Vagina (tissue), 2 donors: Measurements from ENCODE around the gene ZMIZ1.

Experiments
- CTCF ChIP-seq, 3 experiments: fragments of 450-650 bp in 2 of 3; fragments of 200-600 bp in 1 of 3; sonication (generic) in 1 of 3; IDR thresholded peaks; one replicate each; pipeline ENCODE4 v1.5.1; 2017 to 2019; ENCODE audit warnings: antibody characterized with exemption in 3 of 3, mild to moderate bottlenecking in 2 of 3, moderate library complexity in 2 of 3
- POLR2A ChIP-seq, 2 donors: fragments of 450-650 bp; IDR thresholded peaks; one replicate each; pipeline ENCODE4 v1.6.1; 2017; ENCODE audit warnings: antibody characterized with exemption in 2 of 2, mild to moderate bottlenecking in 2 of 2, moderate library complexity in 2 of 2
- POLR2AphosphoS5 ChIP-seq, 2 donors: sonication (generic); formaldehyde crosslinking; IDR thresholded peaks; one replicate each; pipeline ENCODE4 v1.9.0; 2017; ENCODE audit warnings: antibody characterized with exemption in 2 of 2, mild to moderate bottlenecking in 2 of 2, low read depth in 1 of 2; ENCODE audit not compliant: insufficient read depth in 1 of 2

DNA sequence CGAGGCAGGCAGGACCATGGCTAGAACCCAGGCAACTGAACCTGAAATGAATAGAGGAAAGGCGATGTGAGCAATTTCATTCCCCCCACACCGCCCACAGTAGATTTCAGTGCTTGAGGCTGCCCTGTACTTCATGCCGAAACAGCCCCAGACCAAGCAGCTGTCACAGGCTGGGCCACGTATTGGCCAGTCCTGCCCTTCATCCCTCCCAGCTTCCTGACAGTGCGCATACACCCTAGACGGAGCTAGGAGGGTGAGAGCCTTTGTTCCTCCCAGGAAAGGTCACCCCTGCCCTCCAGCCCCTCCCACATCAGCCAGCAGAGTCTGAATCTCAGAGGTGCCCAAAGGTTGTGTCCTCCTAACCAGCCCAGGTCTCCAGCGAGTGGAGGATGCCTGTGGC lies 98.8 kb downstream of the ZMIZ1 start:
- TF ChIP-seq POLR2A (IDR thresholded peaks at IDR 0.05): no peak
- no peak for TF ChIP-seq CTCF (IDR thresholded peaks at IDR 0.05)
- TF ChIP-seq POLR2AphosphoS5 (IDR thresholded peaks at IDR 0.05; ENCODE audit: insufficient read depth in 1 of 2, low read depth in 1 of 2): no peak
